Measurements from ENCODE around the gene BMF. TPM values are rescaled to one million over a fixed set of nuclear protein-coding genes. Genes with fewer than 3 reads are reported as not detected.
A peak's percentile ranks its signal among the peaks of the same experiment; 100 is the strongest.

The BMF gene
- total RNA-seq, 1 donor from 2014 or later = 153 TPM

GRCh38 chr15:40091861-40092255 is 16.8 kb downstream of the BMF start:
- Mint-ChIP-seq H3K36me3 (ENCODE audit: low read depth, unreplicated experiment) (peaks cover 48% of the 10 kb centered on the region), H3K27me3 (ENCODE audit: unreplicated experiment) (peaks cover 8% of the 10 kb centered on the region)
- DNase-seq (ENCODE audit: low spot score) = no peak

GRCh38 chr15:40090774-40091455 is 17.8 kb downstream of the BMF start:
- no peak for DNase-seq (ENCODE audit: low spot score)
- Mint-ChIP-seq H3K27me3 (ENCODE audit: unreplicated experiment) (peaks cover 10% of the 10 kb centered on the region), H3K4me3 (ENCODE audit: unreplicated experiment) (peak overlapping the region; percentile 52), H3K27ac (ENCODE audit: unreplicated experiment) (no peak overlapping the region), H3K36me3 (ENCODE audit: low read depth, unreplicated experiment) (peaks cover 40% of the 10 kb centered on the region), H3K4me1 (ENCODE audit: unreplicated experiment) (peaks cover 87% of the 10 kb centered on the region), H3K9me3 (ENCODE audit: unreplicated experiment) (no peaks in the 10 kb centered on the region)
- no peak for TF ChIP-seq CTCF (IDR thresholded peaks at IDR 0.05; ENCODE audit: unreplicated experiment)

More at GRCh38 chr15:40091861-40092255, 16.8 kb downstream of the BMF start:
- no peaks in the 10 kb centered on the region for H3K9me3 Mint-ChIP-seq (ENCODE audit: unreplicated experiment)
- H3K27ac Mint-ChIP-seq (ENCODE audit: unreplicated experiment) = peak overlapping the region; percentile 11
- no peak for TF ChIP-seq CTCF (IDR thresholded peaks at IDR 0.05; ENCODE audit: unreplicated experiment)
- peak overlapping the region; percentile 70 for H3K4me3 Mint-ChIP-seq (ENCODE audit: unreplicated experiment)
- peaks cover 90% of the 10 kb centered on the region for H3K4me1 Mint-ChIP-seq (ENCODE audit: unreplicated experiment)

- TF ChIP-seq CTCF (IDR thresholded peaks at IDR 0.05; ENCODE audit: unreplicated experiment) = no peak
- H3K9me3 Mint-ChIP-seq (ENCODE audit: unreplicated experiment) = no peaks in the 10 kb centered on the region
- no peak for DNase-seq (ENCODE audit: low spot score)
- H3K27me3 Mint-ChIP-seq (ENCODE audit: unreplicated experiment) = peaks cover 8% of the 10 kb centered on the region
- H3K36me3 Mint-ChIP-seq (ENCODE audit: low read depth, unreplicated experiment) = peaks cover 33% of the 10 kb centered on the region
- peak overlapping the region; percentile 78 for H3K4me3 Mint-ChIP-seq (ENCODE audit: unreplicated experiment)
- peak overlapping the region; percentile 63 for H3K27ac Mint-ChIP-seq (ENCODE audit: unreplicated experiment)
- H3K4me1 Mint-ChIP-seq (ENCODE audit: unreplicated experiment) = peaks cover 77% of the 10 kb centered on the region
These were observed 19.5 kb downstream of the BMF start for GRCh38 chr15:40088929-40089755.

GRCh38 chr15:40087991-40088928 is 20.4 kb downstream of the BMF start:
- H3K36me3 Mint-ChIP-seq (ENCODE audit: low read depth, unreplicated experiment) = peaks cover 26% of the 10 kb centered on the region
- H3K4me3 Mint-ChIP-seq (ENCODE audit: unreplicated experiment) = no peak overlapping the region
- no peak for DNase-seq (ENCODE audit: low spot score)
- peaks cover 77% of the 10 kb centered on the region for H3K4me1 Mint-ChIP-seq (ENCODE audit: unreplicated experiment)
- peaks cover 7% of the 10 kb centered on the region for H3K27me3 Mint-ChIP-seq (ENCODE audit: unreplicated experiment)
- no peak for TF ChIP-seq CTCF (IDR thresholded peaks at IDR 0.05; ENCODE audit: unreplicated experiment)
- H3K9me3 Mint-ChIP-seq (ENCODE audit: unreplicated experiment) = no peaks in the 10 kb centered on the region
- no peak overlapping the region for H3K27ac Mint-ChIP-seq (ENCODE audit: unreplicated experiment)

All from endothelial cell (in vitro differentiated cells).